GM12801 (cell line): ENCODE data around the gene SCGB3A2.

ENCODE experiments used
- CTCF ChIP-seq: IDR thresholded peaks from one replicate; pipeline ENCODE4 v1.5.1; 2011; ENCODE audit warnings: control low read depth; ENCODE audit not compliant: insufficient read length; ENCODE audit errors: extremely low read depth

Gene SCGB3A2

GRCh38 chr5:147918101-147918685 is 39.7 kb downstream of the SCGB3A2 start:
- TF ChIP-seq CTCF = no peak

- no peak for TF ChIP-seq CTCF
Observed at GRCh38 chr5:147918899-147919298, 40.4 kb downstream of the SCGB3A2 start.

- no peak for TF ChIP-seq CTCF
Observed at GRCh38 chr5:147920420-147921030, 42.0 kb downstream of the SCGB3A2 start.

GRCh38 chr5:147921136-147921535 is 42.6 kb downstream of the SCGB3A2 start:
- no peak for TF ChIP-seq CTCF

GRCh38 chr5:147925020-147925419 is 46.5 kb downstream of the SCGB3A2 start:
- TF ChIP-seq CTCF = no peak

GRCh38 chr5:147927901-147928300 is 49.4 kb downstream of the SCGB3A2 start:
- TF ChIP-seq CTCF = no peak

GRCh38 chr5:147930769-147931168 is 52.3 kb downstream of the SCGB3A2 start:
- TF ChIP-seq CTCF = no peak
